IMR-90 (cell line): Measurements from ENCODE around the gene RNF151. TPM values are rescaled to one million over a fixed set of nuclear protein-coding genes. Genes with fewer than 3 reads are reported as not detected.

Source experiments
- ATAC-seq: fragments of 200-7000 bp; cut with Tn5 transposase; 2 replicates; pipeline ENCODE4 v1.9.1; 2020; ENCODE audit warnings: low read depth, mild to moderate bottlenecking, moderate library complexity
- BruUV-seq: library from RNA; stranded (reverse); fragments of 400-500 nt; replicated peaks from 2 replicates; lab custom pipeline; 2021; lab: Mats Ljungman, UMichigan
- CTCF ChIA-PET: fragments of 300-600 bp; formaldehyde crosslinking; extraction: SDS; loops from one replicate; lab custom pipeline; 2021; ENCODE audit warnings: antibody characterized with exemption; lab: Yijun Ruan, JAX
- POLR2A ChIA-PET: fragments of 300-600 bp; sonication (Branson Sonifier 250); formaldehyde crosslinking; loops from one replicate; lab custom pipeline; 2022; ENCODE audit warnings: antibody characterized with exemption; ENCODE audit not compliant: unreplicated experiment; lab: Charles Lee
- DNase-seq: peaks from one replicate; pipeline ENCODE4 v3.0.0; 2013
- H2AFZ ChIP-seq: replicated peaks from 2 replicates; pipeline ENCODE3; 2013; ENCODE audit warnings: low read length, mild to moderate bottlenecking; ENCODE audit not compliant: poor library complexity
- H2AK5ac ChIP-seq: 2 replicates; pipeline ENCODE4 v1.6.1; 2013; ENCODE audit warnings: low read depth, low read length, inconsistent platforms
- H2AK9ac ChIP-seq: replicated peaks from 2 replicates; pipeline ENCODE3; 2013; ENCODE audit warnings: mild to moderate bottlenecking, low read depth, low read length, moderate library complexity; ENCODE audit not compliant: poor library complexity
- H2BK120ac ChIP-seq: 2 replicates; pipeline ENCODE4 v1.6.1; 2013; ENCODE audit warnings: low read depth, low read length, inconsistent platforms
- H2BK15ac ChIP-seq: 3 replicates; pipeline ENCODE4 v1.6.1; 2013; ENCODE audit warnings: low read depth, low read length, inconsistent platforms
- H2BK20ac ChIP-seq: 2 replicates; pipeline ENCODE4 v1.6.1; 2013; ENCODE audit warnings: low read depth, mild to moderate bottlenecking, inconsistent platforms, low read length, moderate library complexity
- H2BK5ac ChIP-seq: 2 replicates; pipeline ENCODE4 v1.6.1; 2013; ENCODE audit warnings: mild to moderate bottlenecking, low read depth, low read length, inconsistent platforms; ENCODE audit not compliant: poor library complexity, severe bottlenecking
- H3K14ac ChIP-seq: replicated peaks from 2 replicates; pipeline ENCODE4 v1.6.1; 2013; ENCODE audit warnings: low read depth, low read length, inconsistent platforms
- H3K18ac ChIP-seq: 2 replicates; pipeline ENCODE4 v1.6.1; 2013; ENCODE audit warnings: low read depth, low read length, control low read depth
- H3K23ac ChIP-seq: 2 replicates; pipeline ENCODE4 v1.6.1; 2013; ENCODE audit warnings: low read depth, low read length, inconsistent platforms
- H3K27ac ChIP-seq: 2 replicates; pipeline ENCODE4 v1.5.1; 2013; ENCODE audit warnings: mild to moderate bottlenecking, control low read depth, low read length; ENCODE audit not compliant: insufficient read depth
- H3K27me3 ChIP-seq: 2 replicates; pipeline ENCODE4 v1.6.1; 2013; ENCODE audit warnings: low read length; ENCODE audit not compliant: control insufficient read depth, insufficient read depth
- H3K36me3 ChIP-seq: 2 replicates; pipeline ENCODE4 v1.6.1; 2013; ENCODE audit warnings: low read length, mixed read lengths; ENCODE audit not compliant: control insufficient read depth, insufficient read depth
- H3K4ac ChIP-seq: 2 replicates; pipeline ENCODE4 v1.6.1; 2013; ENCODE audit warnings: low read depth, low read length, inconsistent platforms
- H3K4me1 ChIP-seq: 2 replicates; pipeline ENCODE4 v1.6.1; 2013; ENCODE audit warnings: low read length, mixed read lengths; ENCODE audit not compliant: control insufficient read depth, insufficient read depth
- H3K4me2 ChIP-seq: 2 replicates; pipeline ENCODE4 v1.6.1; 2013; ENCODE audit warnings: low read depth, mild to moderate bottlenecking, control low read depth, low read length, moderate library complexity
- H3K4me3 ChIP-seq: 2 replicates; pipeline ENCODE4 v1.5.1; 2013; ENCODE audit warnings: low read depth, mild to moderate bottlenecking, control low read depth, low read length, moderate library complexity; ENCODE audit not compliant: insufficient read depth
- H3K56ac ChIP-seq: 2 replicates; pipeline ENCODE4 v1.6.1; 2013; ENCODE audit warnings: low read length, inconsistent platforms; ENCODE audit not compliant: insufficient read depth; ENCODE audit errors: extremely low read depth
- H3K79me1 ChIP-seq, 2 experiments: 2 replicates each; pipeline ENCODE4 v1.6.1; 2013; ENCODE audit warnings: low read length in 2 of 2, inconsistent platforms in 1 of 2, low read depth in 1 of 2
- H3K9ac ChIP-seq: 2 replicates; pipeline ENCODE4 v1.6.1; 2013; ENCODE audit warnings: low read depth, low read length, control low read depth
- H3K9me1 ChIP-seq: 2 replicates; pipeline ENCODE4 v1.6.1; 2013; ENCODE audit warnings: low read length, inconsistent platforms; ENCODE audit not compliant: insufficient read depth
- H3K9me3 ChIP-seq: 2 replicates; pipeline ENCODE4 v1.6.1; 2013; ENCODE audit warnings: low read length; ENCODE audit not compliant: control insufficient read depth, insufficient read depth
- H4K20me1 ChIP-seq: 2 replicates; pipeline ENCODE4 v1.6.1; 2013; ENCODE audit warnings: low read length, inconsistent platforms; ENCODE audit not compliant: insufficient read depth
- H4K5ac ChIP-seq: 2 replicates; pipeline ENCODE4 v1.6.1; 2013; ENCODE audit warnings: mild to moderate bottlenecking, low read depth, low read length, control low read depth
- H4K8ac ChIP-seq, 2 experiments: 2 replicates each; pipeline ENCODE4 v1.6.1; 2013; ENCODE audit warnings: low read depth in 2 of 2, low read length in 2 of 2, control low read depth in 1 of 2, inconsistent platforms in 1 of 2
- H4K91ac ChIP-seq: 2 replicates; pipeline ENCODE4 v1.6.1; 2013; ENCODE audit warnings: low read depth, low read length, inconsistent platforms; ENCODE audit not compliant: insufficient read depth
- BHLHE40 ChIP-seq: fragments of 150-350 bp; IDR thresholded peaks from 2 replicates; pipeline ENCODE4 v1.6.1; 2016; ENCODE audit warnings: mild to moderate bottlenecking, low read depth, low read length
- CEBPB ChIP-seq: IDR thresholded peaks from 2 replicates; pipeline ENCODE4 v1.6.1; 2012; ENCODE audit warnings: low read depth, low read length, improper control_type of control experiment
- CTCF ChIP-seq: conservative IDR thresholded peaks from 2 replicates; pipeline ENCODE4 v1.5.1; 2012; ENCODE audit warnings: mild to moderate bottlenecking, low read depth, low read length, improper control_type of control experiment
- ELK1 ChIP-seq: fragments of 150-350 bp; IDR thresholded peaks from 2 replicates; pipeline ENCODE4 v1.6.1; 2016; ENCODE audit warnings: low read depth, mild to moderate bottlenecking, low read length, moderate library complexity, borderline replicate concordance
- FOS ChIP-seq: fragments of 150-350 bp; IDR thresholded peaks from 2 replicates; pipeline ENCODE4 v1.6.1; 2016; ENCODE audit warnings: low read depth, low read length
- MAFK ChIP-seq: IDR thresholded peaks from 2 replicates; pipeline ENCODE4 v1.6.1; 2012; ENCODE audit warnings: low read depth, low read length, improper control_type of control experiment
- MAZ ChIP-seq: IDR thresholded peaks from 2 replicates; pipeline ENCODE4 v1.6.1; 2012; ENCODE audit warnings: low read depth, mild to moderate bottlenecking, low read length, improper control_type of control experiment, moderate library complexity, borderline replicate concordance
- MXI1 ChIP-seq: IDR thresholded peaks from 2 replicates; pipeline ENCODE4 v1.6.1; 2012; ENCODE audit warnings: low read depth, mild to moderate bottlenecking, low read length, moderate library complexity, borderline replicate concordance
- NFE2L2 ChIP-seq: fragments of 150-350 bp; IDR thresholded peaks from 2 replicates; pipeline ENCODE4 v1.6.1; 2016; ENCODE audit warnings: low read depth, mild to moderate bottlenecking, low read length
- POLR2A ChIP-seq: IDR thresholded peaks from 2 replicates; pipeline ENCODE4 v1.6.1; 2012; ENCODE audit warnings: mild to moderate bottlenecking, low read depth, low read length
- RAD21 ChIP-seq: IDR thresholded peaks from 2 replicates; pipeline ENCODE4 v1.6.1; 2012; ENCODE audit warnings: low read length, improper control_type of control experiment
- RCOR1 ChIP-seq: IDR thresholded peaks from 2 replicates; pipeline ENCODE4 v1.6.1; 2012; ENCODE audit warnings: mild to moderate bottlenecking, low read length, improper control_type of control experiment; ENCODE audit not compliant: insufficient replicate concordance
- RFX5 ChIP-seq: IDR thresholded peaks from 2 replicates; pipeline ENCODE4 v1.8.0; 2012; ENCODE audit warnings: low read depth, mild to moderate bottlenecking, low read length, moderate library complexity
- SMC3 ChIP-seq: fragments of 150-350 bp; IDR thresholded peaks from 2 replicates; pipeline ENCODE4 v1.6.1; 2016; ENCODE audit warnings: low read depth, mild to moderate bottlenecking, antibody characterized with exemption, low read length, moderate library complexity
- USF2 ChIP-seq: fragments of 150-350 bp; IDR thresholded peaks from 2 replicates; pipeline ENCODE4 v1.6.1; 2017; ENCODE audit warnings: mild to moderate bottlenecking, antibody characterized with exemption, low read length, low read depth
- WGBS, 2 experiments: methylation state at CpG; one replicate each; pipeline versions ENCODE4 v1.1.5 to v1.1.7; 2013; ENCODE audit warnings: missing lambda C conversion rate in 2 of 2; ENCODE audit not compliant: insufficient read length in 1 of 2; ENCODE audit errors: extremely low coverage in 2 of 2; 5-methylcytosine and 5-hydroxymethylcytosine counted together
- dilution Hi-C: fragments of 300-500 bp; cut with HindIII; formaldehyde crosslinking; loops from one replicate; pipeline ENCODE4 v1.14.3; 2018; ENCODE audit warnings: low sequenced_read_pairs; ENCODE audit not compliant: unreplicated experiment
- in situ Hi-C: fragments of 300-500 bp; cut with MboI; formaldehyde crosslinking; loops from 3 replicates; pipeline ENCODE4 v1.14.3; 2019; ENCODE audit warnings: low sequenced_read_pairs, inconsistent platforms, mixed read lengths
- intact Hi-C: fragments of 100-400 bp; cut with micrococcal nuclease; formaldehyde crosslinking; loops from 2 replicates; pipeline ENCODE4 v1.10.0; 2022
- polyA plus RNA-seq, 3 experiments: library from polyadenylated mRNA; depleted of rRNA; stranded (reverse); fragments of >200 nt; gene quantifications; 2 replicates each; pipeline ENCODE4 v1.2.3, GENCODE V29; 2012; ENCODE audit warnings: low replicate concordance in 1 of 3
- total RNA-seq: library from RNA; depleted of rRNA; stranded (reverse); fragments of >200 nt; gene quantifications from 2 replicates; pipeline ENCODE4 v1.2.3, GENCODE V29; 2012

RNF151 gene
- total and polyA plus RNA-seq, 2 of the 4 experiments (the other 2 are of a cell fraction): not detected

GRCh38 chr16:1965396-1966001 lies 1.2 kb upstream of the RNF151 start:
- H4K5ac ChIP-seq: peak overlapping the region; percentile 28
- H2BK120ac ChIP-seq: no peak overlapping the region
- H3K9ac ChIP-seq: peak overlapping the region; percentile 93
- ATAC-seq (no peak), DNase-seq (no peak)
- peak overlapping the region; percentile 79 for H3K23ac ChIP-seq
- peak overlapping the region; percentile 65; the same call in 1 of the 2 replicates for H3K56ac ChIP-seq
- no peak overlapping the region for H3K18ac ChIP-seq
- no TSS peak for BruUV-seq
- peak overlapping the region; percentile 99 for H3K14ac ChIP-seq
- H3K27ac ChIP-seq: peak overlapping the region; percentile 92
- peaks cover 12% of the 10 kb centered on the region for H3K4me1 ChIP-seq
- H3K9me1 ChIP-seq: 0 out of 2 replicates have a peak, but pooled peaks cover 3% of the 10 kb centered on the region
- dilution Hi-C loops: no loop called here
- ChIA-PET POLR2A (interaction anchor here (0.6 to 1.0 kb wide), 3 partner anchors 13 to 82 kb away, joined by 3 to 5 read pairs (median 3); no protein-coding TSS in a partner anchor), CTCF (interaction anchor here (1.0 kb wide), 1 partner anchor 175 kb away, joined by 3 read pairs; no protein-coding TSS in a partner anchor)
- H2BK5ac ChIP-seq: peak overlapping the region; percentile 78
- H3K36me3 ChIP-seq: peaks cover 27% of the 10 kb centered on the region
- H3K9me3 ChIP-seq: no peaks in the 10 kb centered on the region
- H4K8ac ChIP-seq: peak overlapping the region; percentile 73 to 90; a peak in 2 of 4 replicates
- WGBS, 2 experiments: 26% methylated on average over 14 of the region's 24 CpGs; no CpG with 5 or more reads in 1 of the 2 experiments
- H4K20me1 ChIP-seq: peaks cover 41% of the 10 kb centered on the region
- peak overlapping the region; percentile 95 for H2AFZ ChIP-seq
- H3K4ac ChIP-seq: peak overlapping the region; percentile 95
- H3K27me3 ChIP-seq: no peaks in the 10 kb centered on the region
- H2BK15ac ChIP-seq: no peak overlapping the region
- in situ Hi-C loops: no loop called here
- no peak overlapping the region for H2BK20ac ChIP-seq
- peak overlapping the region; percentile 87 for H3K4me3 ChIP-seq
- intact Hi-C loops: no loop called here
- H3K79me1 ChIP-seq: peaks cover 4 to 47% of the 10 kb centered on the region in 2 experiments
- peak overlapping the region; percentile 95 for H2AK9ac ChIP-seq
- peak overlapping the region; percentile 31; the same call in 1 of the 2 replicates for H4K91ac ChIP-seq
- peak overlapping the region; percentile 91 for H2AK5ac ChIP-seq
- H3K4me2 ChIP-seq: peak overlapping the region; percentile 100
- TF ChIP-seq RFX5: no peak
- TF ChIP-seq CEBPB: no peak
- TF ChIP-seq BHLHE40: no peak
- no peak for TF ChIP-seq POLR2A
- no peak for TF ChIP-seq SMC3
- TF ChIP-seq FOS: no peak
- TF ChIP-seq ELK1: no peak
- TF ChIP-seq NFE2L2: no peak
- no peak for TF ChIP-seq MAZ
- no peak for TF ChIP-seq CTCF
- TF ChIP-seq MAFK: no peak
- TF ChIP-seq RAD21: no peak
- no peak for TF ChIP-seq RCOR1
- no peak for TF ChIP-seq MXI1
- TF ChIP-seq USF2: no peak
